Measurements from ENCODE around the gene ZFP69B. TPM values are rescaled to one million over a fixed set of nuclear protein-coding genes. Genes with fewer than 3 reads are reported as not detected.

ZFP69B gene
- total and polyA plus RNA-seq, 10 of the 15 experiments (the other 5 are each of a cell fraction or from before 2014, with no cell fraction given): 1.3 to 5.7 (median 3.4) TPM

DNA sequence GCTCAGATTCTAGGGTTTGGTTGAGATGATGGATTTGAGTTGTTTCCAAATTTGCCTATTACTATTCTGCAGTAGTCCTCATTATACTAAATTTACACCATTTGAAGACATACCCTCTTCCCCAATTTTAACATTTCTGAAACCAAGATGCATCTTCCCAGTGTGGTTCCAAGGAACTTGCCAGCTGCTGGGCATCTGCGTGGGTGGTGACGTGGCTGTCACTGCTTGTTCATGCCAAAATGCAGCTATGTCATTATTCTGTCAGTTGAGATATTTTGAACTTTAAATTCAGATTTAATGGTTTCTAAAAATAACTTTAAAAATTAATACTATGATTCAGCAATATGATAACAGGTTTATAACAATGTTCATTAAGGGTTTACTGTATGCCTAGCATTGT lies 28.0 kb downstream of the ZFP69B start (continued):
- TF ChIP-seq, protein P1, sequence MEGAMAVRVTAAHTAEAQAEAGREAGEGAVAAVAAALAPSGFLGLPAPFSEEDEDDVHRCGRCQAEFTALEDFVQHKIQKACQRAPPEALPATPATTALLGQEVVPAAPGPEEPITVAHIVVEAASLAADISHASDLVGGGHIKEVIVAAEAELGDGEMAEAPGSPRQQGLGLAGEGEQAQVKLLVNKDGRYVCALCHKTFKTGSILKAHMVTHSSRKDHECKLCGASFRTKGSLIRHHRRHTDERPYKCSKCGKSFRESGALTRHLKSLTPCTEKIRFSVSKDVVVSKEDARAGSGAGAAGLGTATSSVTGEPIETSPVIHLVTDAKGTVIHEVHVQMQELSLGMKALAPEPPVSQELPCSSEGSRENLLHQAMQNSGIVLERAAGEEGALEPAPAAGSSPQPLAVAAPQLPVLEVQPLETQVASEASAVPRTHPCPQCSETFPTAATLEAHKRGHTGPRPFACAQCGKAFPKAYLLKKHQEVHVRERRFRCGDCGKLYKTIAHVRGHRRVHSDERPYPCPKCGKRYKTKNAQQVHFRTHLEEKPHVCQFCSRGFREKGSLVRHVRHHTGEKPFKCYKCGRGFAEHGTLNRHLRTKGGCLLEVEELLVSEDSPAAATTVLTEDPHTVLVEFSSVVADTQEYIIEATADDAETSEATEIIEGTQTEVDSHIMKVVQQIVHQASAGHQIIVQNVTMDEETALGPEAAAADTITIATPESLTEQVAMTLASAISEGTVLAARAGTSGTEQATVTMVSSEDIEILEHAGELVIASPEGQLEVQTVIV (IDR thresholded peaks at IDR 0.05; ENCODE audit: borderline replicate concordance, partially characterized antibody): no peak
- no peak for TF ChIP-seq SMC3 (IDR thresholded peaks at IDR 0.05; ENCODE audit: borderline replicate concordance, low read length)
- TF ChIP-seq ATF7 (IDR thresholded peaks at IDR 0.05; ENCODE audit: low read depth): no peak
- no peak for TF ChIP-seq MEF2A (IDR thresholded peaks at IDR 0.05; ENCODE audit: insufficient read depth, low read depth, low read length)
- no peak for TF ChIP-seq CBFB (IDR thresholded peaks at IDR 0.05; ENCODE audit: low read depth)
- no peak for TF ChIP-seq NFXL1 (IDR thresholded peaks at IDR 0.05; ENCODE audit: borderline replicate concordance)

DNA sequence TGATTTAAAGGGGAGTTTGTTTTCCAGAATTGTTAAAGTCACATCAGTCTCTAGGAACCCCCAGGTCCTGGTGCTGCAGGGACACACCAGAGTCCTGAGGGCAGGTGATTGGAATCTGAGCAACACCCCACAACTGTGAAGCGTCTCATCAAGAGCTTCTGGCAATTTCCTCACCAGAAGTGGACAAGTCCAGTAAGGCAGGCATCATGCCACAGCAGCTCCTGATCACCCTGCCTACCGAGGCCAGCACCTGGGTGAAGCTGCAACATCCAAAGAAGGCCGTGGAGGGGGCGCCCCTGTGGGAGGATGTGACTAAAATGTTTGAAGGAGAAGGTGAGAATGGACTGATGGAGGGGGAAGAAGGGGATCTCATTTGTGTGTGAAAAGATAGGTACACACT lies 28.9 kb downstream of the ZFP69B start:
- DNase-seq (ENCODE audit: low read depth, low spot score) (no peak), FAIRE-seq (no peak), ATAC-seq (no peak)
- Histone ChIP-seq H3K4me3 (no peak overlapping the region), H3K9ac (ENCODE audit: control insufficient read depth, insufficient read depth, low read length) (no peak overlapping the region), H3K27me3 (replicated peaks in 1 of 2; ENCODE audit: control insufficient read depth in 2 of 2, insufficient read depth in 2 of 2, low read length in 1 of 2) (no peaks in the 10 kb centered on the region), H3K36me3 (ENCODE audit: control insufficient read depth in 2 of 2, insufficient read depth in 2 of 2, low read length in 1 of 2) (no peaks in the 10 kb centered on the region), H3K4me2 (ENCODE audit: control insufficient read depth, insufficient read depth) (no peak overlapping the region), H3K79me2 (ENCODE audit: control insufficient read depth, insufficient read depth, low read length) (no peaks in the 10 kb centered on the region), H3K4me1 (ENCODE audit: control insufficient read depth, insufficient read depth, low read length) (no peaks in the 10 kb centered on the region), H2AFZ (ENCODE audit: control insufficient read depth, low read depth, low read length) (no peak overlapping the region), H3K27ac (ENCODE audit: control insufficient read depth, insufficient read depth) (no peak overlapping the region), H4K20me1 (ENCODE audit: control insufficient read depth, insufficient read depth) (no peaks in the 10 kb centered on the region), H3K9me3 (replicated peaks; ENCODE audit: control insufficient read depth, insufficient read depth, low read length) (peaks cover 8% of the 10 kb centered on the region; the same call in 2 of the 3 replicates)
- SMC1A ChIA-PET (ENCODE audit: uncharacterized antibody, unreplicated experiment): interaction anchor here (2.3 kb wide), 1 partner anchor 53 kb away, joined by 6 read pairs; the partner anchor contains the start of gene ZNF684
- intact Hi-C loops (cut with micrococcal nuclease; ENCODE audit: unreplicated experiment): no loop called here
- CTCF ChIA-PET: interaction anchor here (3.3 kb wide), 1 partner anchor 53 kb away, joined by 18 read pairs; the partner anchor contains the start of gene ZNF684
- RAD21 ChIA-PET (ENCODE audit: unreplicated experiment): no interaction called here
- POLR2A ChIA-PET: interaction anchor here (1.2 kb wide), 1 partner anchor 94 kb away, joined by 4 read pairs; no protein-coding TSS in a partner anchor
- BruUV-seq (replicated peaks): no TSS peak
- in situ Hi-C loops (cut with MboI): no loop called here
- WGBS (ENCODE audit: insufficient coverage, insufficient replicate concordance, low lambda C conversion rate, missing lambda C conversion rate): 87% methylated on average over 4 of the region's 4 CpGs
- TF ChIP-seq, protein P2, sequence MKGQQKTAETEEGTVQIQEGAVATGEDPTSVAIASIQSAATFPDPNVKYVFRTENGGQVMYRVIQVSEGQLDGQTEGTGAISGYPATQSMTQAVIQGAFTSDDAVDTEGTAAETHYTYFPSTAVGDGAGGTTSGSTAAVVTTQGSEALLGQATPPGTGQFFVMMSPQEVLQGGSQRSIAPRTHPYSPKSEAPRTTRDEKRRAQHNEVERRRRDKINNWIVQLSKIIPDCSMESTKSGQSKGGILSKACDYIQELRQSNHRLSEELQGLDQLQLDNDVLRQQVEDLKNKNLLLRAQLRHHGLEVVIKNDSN (IDR thresholded peaks at IDR 0.05; ENCODE audit: borderline replicate concordance, extremely low read length, insufficient read depth, low read depth, low read length): no peak

All from GM12878 (cell line).